GM12875 (cell line): ENCODE measurements around the gene ZG16B.

Experiments
- H3K4me3 ChIP-seq: one replicate; pipeline ENCODE4 v1.5.1; 2011; ENCODE audit warnings: low read depth, low read length, control low read depth
- CTCF ChIP-seq: IDR thresholded peaks from 2 replicates; pipeline ENCODE4 v1.5.1; 2011; ENCODE audit warnings: low read depth, mild to moderate bottlenecking, control low read depth, inconsistent platforms, low read length, moderate library complexity, borderline replicate concordance; ENCODE audit not compliant: insufficient read depth

Gene ZG16B

DNA sequence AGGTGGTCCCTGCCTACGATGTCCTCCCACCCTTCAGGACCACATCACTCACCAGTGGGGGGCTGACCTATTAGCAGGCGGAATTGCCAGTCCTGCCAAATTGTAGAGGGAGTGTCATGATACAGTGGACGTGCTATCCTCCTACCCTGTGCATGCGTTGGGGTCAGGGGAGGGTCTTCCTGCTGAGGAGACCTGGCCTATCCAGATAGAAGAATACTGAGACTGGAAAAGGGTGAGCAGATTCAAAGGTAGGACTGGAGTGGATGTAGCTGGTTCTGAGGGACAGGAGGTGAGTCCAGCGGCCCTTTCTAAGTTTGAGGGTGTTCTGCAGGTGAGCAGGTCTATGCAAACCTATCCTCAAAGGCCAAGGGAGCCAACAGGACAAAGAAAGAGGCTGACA is 23.8 kb upstream of the ZG16B start:
- H3K4me3 ChIP-seq, result no peak overlapping the region
- TF ChIP-seq CTCF, result no peak

DNA sequence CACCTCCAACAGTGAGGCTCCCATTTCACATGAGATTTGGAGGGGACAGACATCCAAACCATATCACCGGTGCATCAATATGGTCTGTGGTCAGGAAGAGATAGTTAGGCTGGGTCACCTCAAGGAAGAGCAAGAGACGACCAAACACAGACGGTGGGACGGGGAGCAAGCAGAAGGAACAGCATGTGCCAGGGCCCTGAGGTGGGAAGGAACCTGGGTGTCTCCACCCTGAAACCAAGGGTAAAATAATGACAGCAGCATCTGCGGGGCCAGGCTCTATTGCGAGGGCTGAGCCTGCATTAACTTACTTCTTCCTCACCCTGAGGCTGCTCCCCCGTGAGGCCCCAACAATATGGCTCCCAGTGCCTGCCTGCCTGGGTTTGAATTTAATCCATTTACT is 21.9 kb upstream of the ZG16B start:
- H3K4me3 ChIP-seq, result no peak overlapping the region
- no peak for TF ChIP-seq CTCF

GRCh38 chr16:2809149-2809760 is 20.8 kb upstream of the ZG16B start:
- TF ChIP-seq CTCF, result no peak
- no peak overlapping the region for H3K4me3 ChIP-seq

DNA sequence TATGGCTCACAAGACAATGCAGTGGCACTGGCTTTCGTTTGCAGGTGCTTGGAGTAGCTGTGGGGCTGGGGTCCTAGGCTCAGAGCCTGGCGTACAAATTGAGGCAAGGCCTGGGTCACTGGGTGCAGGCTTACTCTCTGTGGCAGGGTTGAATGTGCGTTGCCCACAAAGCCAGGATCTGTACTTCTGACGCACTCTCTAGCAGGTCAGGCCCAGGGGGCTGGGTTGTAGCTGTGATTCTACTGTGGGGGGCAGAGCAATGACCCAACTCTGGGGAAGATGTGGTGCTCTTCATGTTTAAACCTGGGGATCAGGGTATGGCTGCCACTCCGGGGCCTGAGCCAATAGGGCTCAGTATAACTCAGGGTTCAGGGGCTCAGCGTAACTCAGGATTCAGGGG is 19.5 kb upstream of the ZG16B start:
- TF ChIP-seq CTCF, result no peak
- no peak overlapping the region for H3K4me3 ChIP-seq

DNA sequence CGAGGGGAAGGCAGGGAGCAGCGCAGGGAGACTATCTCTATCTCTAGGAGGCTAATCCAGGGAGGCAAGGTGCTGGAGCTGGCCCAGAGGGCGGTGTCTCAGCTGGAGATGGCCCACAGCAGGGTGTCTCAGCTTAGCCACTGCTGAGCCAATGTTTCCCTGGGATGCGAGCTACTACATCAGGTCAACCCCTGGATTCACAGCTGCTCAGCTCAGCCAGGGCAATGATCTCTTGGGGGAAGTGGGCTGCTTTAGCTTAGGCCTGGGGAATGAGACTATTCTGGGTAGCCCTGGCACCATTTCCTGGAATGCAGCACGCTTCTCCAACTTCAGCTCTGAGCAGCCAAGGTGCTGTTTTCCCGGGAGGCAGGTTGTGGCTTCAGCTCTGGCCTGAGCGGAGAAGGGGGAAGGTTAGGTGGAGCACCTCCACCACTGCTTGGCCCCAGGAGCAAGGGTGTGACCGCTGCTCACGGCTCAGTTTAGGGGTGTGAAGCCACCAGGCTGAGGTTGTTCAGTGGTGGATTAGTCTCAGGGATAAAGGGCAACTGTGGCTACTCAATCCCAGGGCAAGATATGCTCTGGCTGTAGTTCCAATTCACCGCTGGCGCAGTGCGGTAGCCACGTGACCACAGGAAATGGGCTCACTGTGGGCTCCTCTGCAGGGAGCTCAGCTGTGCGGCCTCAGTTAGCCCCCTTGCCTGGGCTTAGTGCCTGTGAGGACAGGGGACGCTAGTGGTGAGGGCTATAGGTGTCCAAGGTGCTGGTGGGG is 18.2 kb upstream of the ZG16B start:
- TF ChIP-seq CTCF, result no peak
- H3K4me3 ChIP-seq, result no peak overlapping the region

DNA sequence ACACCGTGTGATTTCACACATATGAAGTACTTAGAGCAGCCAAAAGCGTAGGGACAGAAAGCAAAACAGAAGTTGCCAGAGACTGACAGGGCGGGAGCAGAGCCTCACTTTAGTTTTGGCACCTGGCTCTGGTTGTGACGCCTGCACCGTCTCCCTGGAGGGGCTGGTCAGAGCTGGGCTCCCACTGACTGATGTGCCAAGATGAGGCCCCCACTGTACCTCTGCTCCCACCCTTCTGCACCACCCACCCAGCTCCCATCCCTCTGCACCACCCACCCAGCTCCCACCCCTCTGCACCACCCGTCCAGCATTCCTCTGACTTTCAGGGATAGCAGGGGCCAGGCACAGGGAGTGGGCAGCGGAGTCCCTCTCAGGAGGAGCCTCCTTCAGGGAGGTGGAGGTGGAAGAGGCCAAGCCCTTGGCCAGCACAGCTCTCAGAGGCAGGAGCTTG is 16.3 kb upstream of the ZG16B start:
- TF ChIP-seq CTCF, result no peak
- no peak overlapping the region for H3K4me3 ChIP-seq

DNA sequence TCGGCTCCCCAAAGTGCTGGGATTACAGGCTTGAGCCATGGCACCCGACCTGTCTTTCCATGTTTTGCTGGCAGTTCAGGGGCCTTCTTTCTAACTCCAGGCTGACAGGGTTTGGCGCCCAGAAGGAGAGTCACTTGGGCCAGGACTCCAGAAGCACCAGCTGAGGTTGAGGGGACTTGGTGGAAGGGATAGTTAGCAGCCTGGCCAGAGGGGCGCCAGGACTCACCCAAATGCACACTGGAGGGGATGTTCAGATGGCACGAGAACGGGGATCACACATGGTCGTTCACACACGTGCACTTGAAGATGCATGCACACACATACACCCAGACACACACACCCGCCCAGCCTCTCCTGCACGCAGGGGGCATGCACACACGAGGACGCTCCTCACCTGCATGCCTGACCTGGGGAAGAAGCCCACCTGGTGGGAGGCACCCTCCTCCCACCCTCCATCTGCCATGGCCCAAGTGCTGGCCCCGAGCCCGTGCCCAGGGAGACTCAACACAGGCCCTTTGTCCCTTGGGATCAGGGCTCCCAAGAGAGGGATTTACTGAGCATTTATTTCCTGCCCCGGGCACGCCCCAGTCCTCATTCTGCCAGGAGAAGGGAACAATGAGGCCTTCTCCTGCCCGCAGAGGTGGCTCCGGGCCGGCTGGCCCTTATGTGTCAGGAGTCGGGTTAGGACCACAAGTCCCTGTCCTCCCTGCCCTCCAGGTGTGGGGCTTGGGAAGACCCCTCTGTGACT is 15.4 kb upstream of the ZG16B start:
- TF ChIP-seq CTCF, result no peak

More for the DNA sequence above, 15.4 kb upstream of the ZG16B start:
- H3K4me3 ChIP-seq, result no peak overlapping the region
